Hematopoietic multipotent progenitor cell treated with erythropoietin and hydrocortisone succinate and interleukin-3 and kit ligand, for 8 days (in vitro differentiated cells): ENCODE data around the gene CCN6.
"Not testable (repeated sequence)": the region's sequence is repeated elsewhere in the genome, so short reads cannot be mapped to it uniquely, and the experiment has no call there.

Source experiments
- DNase-seq: peaks from one replicate; pipeline ENCODE4 v3.0.0-alpha.2; 2015

Gene CCN6

DNA sequence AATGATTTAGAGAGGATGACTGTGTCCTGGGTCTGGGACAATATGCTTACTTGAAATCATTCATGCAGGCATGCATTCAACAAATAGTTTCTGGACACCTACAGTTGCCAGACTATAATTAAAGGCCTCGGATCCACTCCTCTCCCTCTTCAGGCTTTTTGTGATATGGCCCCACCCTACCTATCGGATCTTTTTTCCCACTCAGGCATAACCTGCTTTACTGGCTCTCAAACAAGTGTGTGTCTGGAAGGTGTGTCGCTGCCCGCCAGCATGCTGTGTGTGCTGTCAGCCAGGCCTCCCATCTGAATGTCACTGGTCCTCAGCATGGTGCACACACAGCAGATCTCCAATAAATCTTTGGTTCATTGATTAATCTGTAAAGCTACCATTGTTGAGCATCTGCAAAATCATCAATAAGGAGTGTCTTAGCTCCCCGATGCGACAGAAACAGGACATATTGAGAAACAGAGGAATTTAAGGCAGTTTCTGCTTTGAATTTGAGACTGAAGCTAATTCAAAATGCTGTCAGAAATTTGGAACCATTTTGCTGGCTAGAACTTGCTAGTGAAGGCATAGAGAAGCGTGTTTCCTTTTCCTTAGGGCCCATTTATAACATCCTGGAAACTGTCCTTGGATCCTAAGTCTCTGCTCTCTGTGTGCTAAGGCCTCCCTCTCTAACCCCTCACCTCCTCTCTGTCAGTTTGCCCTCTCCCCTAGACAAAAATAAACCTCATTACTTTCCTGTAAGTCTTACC, 23.5 kb upstream of the CCN6 start:
- no peak for DNase-seq

DNA sequence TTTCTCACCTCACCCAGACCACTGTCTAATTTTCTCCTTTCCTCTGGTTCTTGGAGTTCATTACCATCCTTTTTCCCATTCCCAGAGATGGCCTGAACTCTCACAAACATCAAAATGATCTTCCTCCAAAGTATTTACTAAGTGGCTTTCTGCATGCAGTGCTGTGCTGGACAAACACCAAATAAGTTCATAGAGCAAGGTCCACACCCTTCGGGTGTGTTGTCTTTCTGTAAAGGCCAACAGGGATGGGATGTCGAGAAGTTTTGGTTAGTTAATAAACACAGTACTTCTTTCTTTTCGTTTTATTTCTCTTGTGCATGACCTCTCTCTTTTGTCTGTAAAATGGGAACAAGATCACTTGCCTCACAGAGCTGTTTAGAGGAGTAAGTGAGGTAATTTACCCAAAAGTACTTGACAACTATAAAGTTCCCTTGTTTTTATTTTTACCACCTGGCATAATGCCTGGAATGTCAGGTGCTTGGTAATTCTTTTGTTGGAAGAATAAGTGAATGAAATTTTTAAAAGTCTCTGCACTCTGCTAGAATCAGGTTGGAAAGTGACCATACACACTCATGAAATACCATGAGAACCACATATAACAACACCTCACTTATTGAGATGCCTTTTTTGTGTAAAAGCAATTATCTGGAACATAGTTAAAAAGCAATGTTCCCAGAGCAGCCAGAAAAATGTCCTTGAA, 22.8 kb upstream of the CCN6 start:
- no peak for DNase-seq

DNA sequence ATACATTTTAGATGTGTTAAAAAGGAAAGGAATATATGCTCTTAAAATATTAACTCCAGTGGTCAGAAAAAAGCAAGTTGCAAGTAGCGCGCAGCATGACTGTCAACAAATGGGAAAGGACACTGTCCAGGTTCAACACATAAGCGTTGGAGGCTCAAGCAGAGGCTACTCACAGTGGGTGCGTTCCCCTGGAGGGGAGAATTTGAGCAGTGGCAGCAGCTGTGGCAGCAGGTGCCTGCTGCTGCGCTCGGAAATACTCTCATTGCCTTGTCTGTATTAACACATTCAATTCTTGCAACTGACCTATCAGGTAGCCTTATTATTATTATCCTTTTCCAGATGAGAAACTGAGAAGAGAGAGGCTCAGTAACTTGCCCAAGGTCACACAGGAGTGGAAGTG, 21.9 kb upstream of the CCN6 start:
- DNase-seq, result no peak

DNA sequence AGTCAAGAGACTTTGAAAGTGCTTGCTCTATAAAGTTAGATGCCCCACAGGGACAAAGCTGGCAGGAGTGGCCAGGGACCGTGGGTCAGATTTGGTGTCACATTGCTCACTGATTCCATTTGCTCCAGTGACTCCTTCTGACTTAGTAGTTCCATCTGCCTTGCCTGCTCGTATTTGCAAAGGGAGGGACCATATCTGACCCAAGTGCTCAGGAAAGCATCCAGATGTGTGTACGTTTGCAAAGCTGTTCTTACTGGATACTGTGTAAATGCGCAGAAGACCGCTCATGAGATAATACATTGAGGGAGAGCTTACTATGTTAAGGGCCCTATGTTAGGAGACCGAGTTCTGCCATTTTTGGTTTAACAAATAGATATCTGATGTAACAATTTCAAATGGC, 21.2 kb upstream of the CCN6 start:
- DNase-seq, result no peak

DNA sequence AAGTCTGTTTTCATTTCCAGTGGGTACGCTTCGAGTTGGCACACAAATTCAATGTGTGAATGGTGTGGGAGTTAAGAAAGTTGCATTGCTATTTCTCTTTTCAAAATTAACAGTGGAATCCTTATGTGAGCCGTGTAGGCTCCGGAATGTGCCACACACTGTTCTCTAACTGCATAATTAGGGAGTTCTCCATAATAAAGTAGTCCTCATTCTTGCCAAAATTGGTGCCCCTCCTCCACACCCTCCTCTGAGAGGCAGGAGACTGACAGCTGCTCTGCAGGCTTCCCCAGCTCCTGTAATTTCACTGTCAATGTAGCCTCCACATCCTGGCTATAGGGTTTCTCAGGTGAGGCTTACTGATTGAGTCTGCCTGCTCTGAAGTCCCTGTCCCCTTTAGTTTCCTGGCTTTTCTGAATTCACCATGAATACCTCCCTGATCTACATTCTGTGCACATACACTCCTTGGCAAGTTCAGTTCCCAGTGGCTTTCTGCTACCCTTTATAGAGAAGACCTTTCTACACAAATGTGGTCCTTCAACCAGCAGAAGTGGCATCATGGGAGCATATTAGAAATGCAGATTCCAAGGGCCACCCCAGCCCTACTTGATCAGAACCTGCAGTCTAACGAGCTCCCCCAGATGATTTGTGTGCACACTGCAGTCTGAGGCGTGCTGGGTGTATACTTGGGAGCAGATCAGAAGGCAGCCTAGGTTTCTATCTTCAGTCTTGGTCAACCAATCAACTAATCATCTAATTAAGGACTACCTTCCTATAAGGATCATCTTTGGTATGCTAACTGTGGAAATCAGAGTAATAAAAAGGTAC, 19.9 kb upstream of the CCN6 start:
- no peak for DNase-seq

DNA sequence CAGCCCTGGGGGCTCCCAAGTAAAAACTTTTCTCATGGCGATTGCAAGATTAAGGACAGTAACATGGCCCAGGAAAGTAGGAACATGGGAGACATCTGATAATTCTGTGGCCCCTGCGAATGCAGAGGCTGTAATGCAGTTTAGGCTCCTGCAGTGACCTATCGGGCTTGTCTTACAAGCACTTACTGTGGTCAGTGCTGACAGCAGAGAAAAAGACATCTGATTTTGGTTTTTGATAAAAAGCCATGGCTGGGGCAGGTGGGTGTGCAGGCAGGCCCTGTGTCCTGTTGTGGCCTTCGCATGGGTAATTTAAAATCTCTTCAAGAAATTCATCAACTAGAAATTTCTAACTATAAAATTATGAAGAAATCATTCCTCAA, 19.3 kb upstream of the CCN6 start:
- no peak for DNase-seq

DNA sequence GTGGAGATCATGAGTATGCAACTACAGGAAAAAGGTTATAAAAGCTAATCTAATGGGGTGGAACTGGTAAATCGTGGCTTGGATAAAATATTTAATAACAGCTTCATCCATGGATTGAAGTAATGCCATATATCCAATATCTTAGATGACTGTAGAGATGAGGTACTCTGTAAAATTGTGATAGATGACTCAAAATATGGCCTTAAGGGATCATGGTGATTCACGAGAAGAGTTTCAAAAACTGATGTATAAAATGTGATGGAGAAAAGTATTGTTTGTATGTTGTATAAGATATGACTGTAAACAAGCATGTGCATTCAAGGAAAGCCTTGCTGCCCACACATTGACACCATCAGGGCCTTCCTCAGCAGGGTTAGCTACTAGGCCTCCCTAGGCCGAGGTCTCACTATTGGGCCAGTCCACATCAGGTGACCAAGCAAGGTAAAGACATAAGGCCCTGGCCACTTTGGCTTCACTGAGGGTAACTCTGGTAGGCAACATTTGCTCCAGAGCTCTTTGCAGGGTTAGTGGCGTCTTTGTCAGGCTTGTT, 17.7 kb upstream of the CCN6 start:
- no peak for DNase-seq

DNA sequence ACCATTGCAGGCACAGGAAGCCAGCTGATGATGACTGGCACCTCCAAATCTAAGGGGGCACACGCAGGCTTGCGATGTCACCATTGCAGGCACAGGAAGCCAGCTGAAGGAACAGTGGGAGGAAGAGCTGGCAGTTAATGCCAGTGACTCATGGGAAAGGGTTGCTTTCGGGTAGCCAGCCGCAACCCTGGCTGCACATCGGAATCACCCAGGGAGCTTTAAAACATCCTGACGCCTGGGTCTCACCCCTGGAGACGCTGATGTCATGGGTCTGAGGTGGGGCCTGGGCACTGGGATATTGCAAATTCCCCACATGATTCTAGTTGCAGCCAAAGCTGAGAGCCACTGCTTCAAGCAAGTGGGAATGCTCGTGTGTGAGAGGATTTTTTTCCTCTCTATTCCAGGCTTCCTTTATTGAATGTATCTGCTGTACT, 16.1 kb upstream of the CCN6 start:
- no peak for DNase-seq

DNA sequence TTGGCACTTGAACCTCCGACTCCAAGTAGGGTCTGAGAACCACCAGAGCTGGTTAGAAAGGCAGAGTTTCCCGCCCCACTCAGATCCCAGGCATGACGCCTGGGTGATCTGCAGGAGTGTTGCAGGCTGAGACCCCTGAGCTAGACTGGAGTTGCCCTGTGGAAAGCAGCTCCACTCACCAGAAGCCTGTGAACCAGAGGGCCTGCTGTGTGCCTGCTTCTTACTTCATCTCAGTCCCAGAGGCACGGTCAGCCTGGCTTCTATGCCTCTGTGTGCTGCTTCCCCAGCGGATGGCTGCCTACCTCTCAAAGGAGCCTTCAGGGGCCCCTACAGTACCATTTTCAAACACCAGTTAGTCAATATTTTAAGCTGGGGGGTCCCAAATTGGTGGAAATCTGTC, 15.6 kb upstream of the CCN6 start:
- no peak for DNase-seq

DNA sequence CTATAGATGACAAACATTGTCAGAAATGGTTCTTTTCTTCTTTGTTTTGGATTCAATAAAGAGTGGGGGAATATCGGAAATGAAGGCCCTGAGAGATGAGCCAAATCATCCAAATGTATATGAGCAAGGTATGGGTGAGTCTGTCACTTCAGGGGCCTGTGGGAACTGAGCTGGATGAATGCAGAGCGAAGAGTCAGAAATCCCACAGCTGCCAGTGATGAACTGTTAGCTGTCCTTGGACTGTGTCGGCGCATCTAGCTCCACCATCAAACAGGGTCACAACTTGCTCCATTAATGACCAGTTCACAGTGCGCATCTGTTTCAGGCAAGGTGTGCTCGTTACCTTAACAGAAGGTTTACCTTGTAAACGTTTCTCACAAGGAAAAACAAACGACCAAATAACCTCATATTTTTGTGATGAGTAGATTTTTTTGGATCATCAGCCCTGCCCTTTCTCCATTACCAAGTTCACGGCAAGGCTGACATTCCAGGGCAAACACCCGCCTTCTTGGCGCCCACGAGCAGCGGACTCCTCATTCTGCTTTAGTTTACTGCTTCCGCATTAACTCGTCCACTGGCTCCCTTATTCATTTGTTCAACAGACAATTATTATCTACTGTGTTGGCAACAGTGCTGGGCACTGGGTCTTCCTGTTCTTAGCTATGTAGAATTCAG, 15.0 kb upstream of the CCN6 start:
- no peak for DNase-seq

DNA sequence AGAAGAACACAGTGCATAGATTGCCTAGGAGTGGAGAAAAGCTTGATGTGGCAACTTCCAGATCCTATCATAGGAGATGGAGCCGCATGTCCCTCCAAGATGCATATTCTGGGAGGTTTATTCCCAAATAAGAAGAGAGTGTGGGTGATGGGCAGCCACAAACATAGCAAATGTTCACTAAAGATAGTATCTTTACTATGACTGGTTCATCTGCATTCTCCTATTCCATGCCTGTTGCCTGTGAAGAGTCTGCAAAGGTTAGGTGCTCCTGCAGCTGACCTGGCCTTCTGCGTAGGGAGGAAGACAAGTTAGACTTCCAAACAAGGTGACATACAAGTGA, 14.5 kb upstream of the CCN6 start:
- no peak for DNase-seq

DNA sequence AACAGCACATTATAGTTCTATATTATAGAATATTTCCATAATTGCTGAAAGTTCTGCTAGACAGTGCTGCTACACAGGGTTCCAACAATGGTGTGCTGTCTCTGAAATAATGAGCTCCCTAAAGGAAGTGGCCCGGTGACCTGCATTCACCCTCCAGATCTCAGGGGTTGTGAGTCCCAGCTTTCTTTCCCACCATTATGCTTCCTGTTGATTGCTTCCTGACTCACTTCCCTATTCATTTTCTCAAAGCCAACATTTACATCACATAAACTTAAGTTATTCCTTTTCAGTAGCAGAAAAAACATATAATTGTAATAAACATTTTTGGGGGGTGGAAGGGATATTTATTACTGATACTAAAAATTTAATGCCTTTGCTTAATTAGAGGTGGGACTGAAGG, 12.9 kb upstream of the CCN6 start:
- DNase-seq, result no peak

DNA sequence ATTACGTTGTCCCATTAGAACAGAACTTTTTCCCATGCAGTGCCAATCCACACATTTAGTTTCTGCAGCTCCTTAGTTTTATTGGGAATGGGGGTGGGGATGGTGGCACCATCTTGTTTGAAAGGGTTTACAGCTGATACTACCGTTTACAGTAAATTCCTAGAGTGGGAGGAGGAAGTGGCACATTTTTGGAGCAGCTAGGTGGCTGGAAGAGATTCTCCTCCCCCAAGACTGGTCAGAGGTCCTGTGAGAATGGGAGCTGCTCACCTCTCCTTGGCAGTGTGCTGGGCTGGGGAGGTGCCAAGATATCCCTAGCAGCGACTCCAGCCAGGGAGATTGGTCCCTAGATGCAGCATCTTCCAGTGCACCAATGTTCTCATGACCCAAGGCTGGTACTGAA, 12.4 kb upstream of the CCN6 start:
- no peak for DNase-seq

DNA sequence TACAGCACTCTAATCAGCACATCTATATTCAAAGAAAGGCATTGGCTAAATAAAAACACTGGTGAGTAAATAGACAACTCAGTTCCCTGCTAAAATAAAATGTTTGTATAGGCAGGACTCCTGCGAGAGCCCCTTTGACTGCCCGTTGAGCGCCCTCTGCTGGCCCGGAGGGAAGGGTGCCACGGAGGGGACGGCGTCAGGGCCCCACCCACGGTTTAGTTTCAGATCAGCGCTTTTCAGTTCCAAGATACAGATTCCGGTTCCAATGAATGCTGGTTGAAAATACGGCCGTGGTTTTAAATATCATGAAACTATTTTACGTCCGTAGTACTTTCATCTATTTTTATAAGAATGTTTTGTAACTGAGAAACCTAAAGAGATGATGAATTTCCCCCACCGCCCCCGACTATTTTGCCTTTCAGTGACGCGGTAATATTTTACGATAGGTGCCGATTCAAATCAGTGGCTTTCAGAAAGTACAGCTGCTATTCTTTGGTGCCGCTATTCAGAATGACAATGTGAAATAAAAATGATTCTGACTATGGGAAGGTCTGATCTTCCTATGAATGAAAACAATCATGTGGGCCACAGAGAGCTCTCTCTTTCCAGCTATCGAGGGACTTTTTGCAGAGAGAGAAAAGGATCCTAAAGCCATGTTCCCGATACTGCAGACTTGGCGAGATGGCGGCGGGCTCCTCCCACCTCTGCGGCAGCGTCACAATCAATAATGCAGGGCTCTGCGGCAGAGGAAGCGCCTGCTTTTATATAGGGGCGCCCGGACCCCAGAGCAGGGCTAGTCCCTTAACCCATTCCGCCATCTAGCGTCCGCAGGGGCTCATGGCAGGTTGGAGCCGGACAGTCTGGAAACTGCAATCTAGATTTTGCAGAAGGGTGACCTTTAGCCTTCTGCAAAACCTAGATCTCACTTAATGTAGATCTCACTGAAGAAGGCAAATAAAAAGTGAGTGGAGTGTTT, 10.6 kb upstream of the CCN6 start:
- DNase-seq, result peak; percentile 91

DNA sequence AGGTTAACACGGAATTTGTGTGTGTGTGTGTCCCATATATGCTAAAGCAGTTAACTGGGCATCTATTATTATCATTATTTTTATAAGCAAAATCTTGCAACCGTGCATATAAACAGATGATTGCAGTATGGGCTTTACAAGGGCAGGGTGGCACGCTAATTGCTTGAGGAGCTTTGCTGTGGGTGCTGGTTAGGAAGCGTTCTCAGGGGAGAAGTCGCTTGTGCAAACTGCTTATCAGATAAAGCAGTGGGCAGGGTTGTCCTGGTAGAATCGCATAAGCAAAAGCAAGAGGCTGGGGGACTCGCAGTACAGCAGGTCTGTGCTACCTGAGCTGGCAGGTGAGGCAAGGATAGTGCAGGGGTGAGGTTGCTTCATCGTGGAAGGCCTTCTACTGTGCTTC, 9.7 kb upstream of the CCN6 start:
- no peak for DNase-seq

DNA sequence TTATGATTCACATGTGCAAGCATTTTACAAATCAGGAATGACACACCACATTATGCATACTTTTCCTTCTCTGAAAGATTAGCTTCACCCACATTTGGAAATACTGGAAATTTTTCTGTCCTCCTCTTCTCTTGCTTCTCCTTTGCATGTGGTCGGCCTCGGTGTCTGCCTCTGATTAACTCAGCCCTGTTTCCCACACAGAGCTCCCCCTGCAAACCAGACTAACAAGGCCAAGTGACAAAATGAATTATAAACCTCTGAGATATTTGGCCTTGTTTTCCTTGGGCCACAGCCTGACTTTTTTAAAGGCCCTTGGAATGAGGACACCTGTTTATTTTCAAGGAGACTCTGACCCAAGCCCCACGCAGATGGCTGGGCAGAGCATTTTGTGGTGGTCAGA, 9.0 kb upstream of the CCN6 start:
- DNase-seq, result no peak

DNA sequence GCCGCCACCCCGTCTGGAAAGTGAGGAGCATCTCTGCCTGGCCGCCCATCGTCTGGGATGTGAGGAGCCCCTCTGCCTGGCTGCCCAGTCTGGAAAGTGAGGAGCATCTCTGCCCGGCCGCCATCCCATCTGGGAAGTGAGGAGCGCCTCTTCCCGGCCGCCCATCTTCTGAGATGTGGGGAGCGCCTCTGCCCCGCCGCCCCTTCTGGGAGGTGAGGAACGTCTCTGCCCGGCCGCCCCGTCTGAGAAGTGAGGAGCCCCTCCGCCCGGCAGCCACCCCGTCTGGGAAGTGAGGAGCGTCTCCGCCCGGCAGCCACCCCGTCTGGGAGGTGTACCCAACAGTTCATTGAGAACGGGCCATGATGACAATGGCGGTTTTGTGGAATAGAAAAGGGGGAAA, 6.4 kb upstream of the CCN6 start:
- not testable (repeated sequence) for DNase-seq

DNA sequence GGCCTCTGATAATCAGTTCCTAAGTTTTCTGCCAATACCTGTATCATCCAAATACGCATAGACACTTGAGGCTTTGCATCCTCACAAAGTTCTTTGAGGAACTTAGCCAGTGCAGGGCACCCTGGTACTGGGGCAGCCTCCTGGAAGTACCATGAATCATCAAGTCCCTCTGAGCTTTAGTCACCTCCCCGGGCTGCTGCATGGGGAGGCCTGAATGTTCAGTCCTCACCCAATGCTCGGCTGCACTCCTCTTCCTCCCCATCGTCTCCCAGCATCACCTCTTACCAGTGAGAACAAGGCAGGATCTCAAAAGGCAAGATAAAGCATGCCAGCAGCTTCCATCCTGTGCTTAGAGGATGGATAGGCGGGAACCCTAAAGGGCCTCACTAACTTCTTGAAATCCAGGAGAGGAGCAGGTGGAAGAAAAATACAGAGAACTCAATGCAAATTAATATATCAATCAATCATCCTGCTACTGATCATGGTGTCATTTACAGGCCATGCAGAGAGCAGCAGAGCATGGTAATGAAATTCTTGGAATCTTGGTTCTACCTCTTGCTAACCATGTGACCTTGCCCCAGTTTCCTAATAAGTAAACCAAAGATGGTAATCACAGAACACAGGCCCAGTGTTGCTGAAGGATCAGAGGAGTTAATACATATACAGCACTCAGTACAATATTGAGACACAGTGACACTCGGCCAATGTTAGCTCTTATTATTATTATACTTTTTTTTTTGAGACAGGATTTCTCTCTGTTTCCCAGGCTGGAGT, 4.7 kb upstream of the CCN6 start:
- DNase-seq, result no peak

DNA sequence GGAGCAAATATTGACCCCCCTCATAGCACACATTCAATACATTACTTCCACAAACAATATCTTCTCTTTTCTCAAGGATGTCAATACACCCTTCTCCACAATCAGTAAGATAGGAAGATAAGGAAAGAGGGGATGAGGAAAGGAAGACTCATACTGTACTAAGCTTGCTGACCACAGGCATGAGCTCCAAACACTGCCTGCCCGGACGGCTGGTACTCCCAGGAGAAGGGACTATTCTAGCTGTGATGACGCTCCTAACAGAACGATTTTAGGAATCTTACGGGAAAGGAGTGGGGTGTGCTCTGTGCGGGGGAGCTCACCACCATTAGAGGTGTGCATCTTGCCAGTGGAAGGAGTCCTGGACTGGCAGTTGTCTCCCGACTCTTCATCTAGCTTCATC, 3.9 kb upstream of the CCN6 start:
- no peak for DNase-seq

DNA sequence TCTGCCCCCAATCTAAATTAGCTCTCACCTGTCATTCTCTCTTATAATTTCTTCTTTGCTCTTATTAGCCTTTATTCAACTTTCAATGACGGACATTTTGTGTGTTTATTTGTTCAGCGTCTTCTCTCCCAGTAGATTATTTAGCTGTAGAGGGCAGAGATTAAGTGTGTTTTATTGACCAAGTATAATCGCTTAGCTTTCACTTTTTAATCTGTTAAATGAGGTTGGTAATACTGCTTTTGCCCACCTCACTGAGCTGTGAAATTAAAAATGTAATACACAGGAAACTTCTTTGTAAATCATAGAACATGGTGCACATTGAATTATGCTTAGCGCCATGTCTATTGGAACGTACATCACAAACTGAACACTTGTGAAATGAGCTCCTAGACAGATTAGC, 3.5 kb upstream of the CCN6 start:
- DNase-seq, result no peak

DNA sequence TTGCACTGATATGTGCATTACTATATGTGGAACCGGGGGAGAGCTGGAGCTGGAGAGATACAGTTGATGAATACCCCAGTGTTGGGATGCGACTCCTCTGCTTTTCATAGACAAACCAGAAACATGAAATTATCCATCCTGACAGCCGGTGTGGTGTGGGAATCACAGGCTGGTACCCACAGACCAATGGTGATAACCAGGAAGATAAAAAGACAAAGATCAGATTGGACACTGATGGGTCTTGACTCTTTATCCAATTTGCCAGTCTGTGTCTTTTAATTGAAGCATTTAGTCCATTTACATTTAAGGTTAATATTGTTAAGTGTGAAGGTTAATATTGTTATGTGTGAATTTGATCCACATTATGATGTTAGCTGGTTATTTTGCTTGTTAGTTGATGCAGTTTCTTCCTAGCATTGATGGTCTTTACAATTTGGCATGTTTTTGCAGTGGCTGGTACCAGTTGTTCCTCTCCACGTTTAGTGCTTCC, 2.6 kb upstream of the CCN6 start:
- not testable (repeated sequence) for DNase-seq
